Measurements from ENCODE around the gene DIAPH1.

DIAPH1 gene

GRCh38 chr5:141506381-141507155 lies 112.2 kb downstream of the DIAPH1 start:
- DNase-seq (ENCODE audit: low read depth), result no peak

GRCh38 chr5:141504216-141504615 lies 114.6 kb downstream of the DIAPH1 start:
- no peak for DNase-seq (ENCODE audit: low read depth)

DNA sequence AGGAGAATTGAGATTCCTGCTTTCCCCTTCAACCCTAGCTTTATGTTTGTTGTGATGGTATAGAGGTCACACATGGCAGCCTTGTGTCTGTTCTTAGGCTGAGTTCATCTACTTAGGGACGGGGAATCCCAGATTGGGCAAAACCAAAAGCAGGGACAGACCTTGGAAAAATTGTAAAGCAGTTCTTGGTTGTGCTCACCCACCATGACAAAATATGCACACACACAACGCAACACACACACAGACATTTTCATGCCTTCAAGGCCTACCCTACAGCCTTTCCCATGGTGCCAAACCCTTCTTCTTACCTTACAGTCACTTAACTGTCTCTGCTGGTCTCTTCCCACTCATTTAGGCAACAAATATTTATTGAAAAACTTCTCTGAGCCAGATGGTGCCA lies 115.1 kb downstream of the DIAPH1 start:
- DNase-seq (ENCODE audit: low read depth), result no peak

DNA sequence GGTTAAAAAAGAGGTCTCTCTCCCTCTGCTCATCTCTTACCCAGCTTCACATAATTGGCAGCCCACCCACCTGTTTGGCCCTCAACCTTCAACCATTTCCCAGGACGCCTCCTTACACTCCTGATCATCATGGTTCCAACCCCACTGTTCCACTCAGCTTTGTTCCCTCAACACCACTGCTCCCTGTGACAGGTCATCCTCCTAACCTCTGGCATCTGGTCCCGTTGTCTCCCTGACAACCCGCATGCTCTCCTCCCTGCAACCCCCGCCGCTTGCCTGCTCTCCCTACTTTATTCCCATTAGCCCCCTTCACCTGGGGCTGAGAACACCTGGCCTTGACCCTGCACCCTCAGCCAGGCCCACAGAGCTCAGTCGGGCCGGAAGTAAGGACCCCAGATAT lies 117.0 kb downstream of the DIAPH1 start:
- DNase-seq (ENCODE audit: low read depth), result no peak

DNA sequence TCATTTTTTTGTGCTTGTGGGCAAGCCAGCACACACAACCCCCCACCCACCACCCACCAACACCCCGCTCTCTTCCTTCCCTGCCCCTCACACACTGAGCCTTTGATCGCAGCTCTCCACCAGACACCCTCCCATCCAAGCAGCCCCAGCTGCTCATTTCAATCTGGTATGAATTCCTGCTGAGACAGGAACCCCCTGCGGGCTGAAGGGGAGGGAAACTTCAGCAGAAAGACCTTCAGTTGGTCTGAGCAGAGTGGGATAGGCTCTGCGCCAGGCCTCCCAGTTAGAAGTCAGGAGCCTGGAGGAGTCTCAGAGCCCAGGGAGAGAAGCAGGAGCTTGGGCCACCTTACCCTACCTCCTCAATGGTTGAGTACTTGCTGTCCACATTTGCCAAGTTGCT lies 122.8 kb downstream of the DIAPH1 start:
- DNase-seq (ENCODE audit: low read depth), result no peak

- no peak for DNase-seq (ENCODE audit: low read depth)
Observed at GRCh38 chr5:141495453-141495811, 123.4 kb downstream of the DIAPH1 start.

DNA sequence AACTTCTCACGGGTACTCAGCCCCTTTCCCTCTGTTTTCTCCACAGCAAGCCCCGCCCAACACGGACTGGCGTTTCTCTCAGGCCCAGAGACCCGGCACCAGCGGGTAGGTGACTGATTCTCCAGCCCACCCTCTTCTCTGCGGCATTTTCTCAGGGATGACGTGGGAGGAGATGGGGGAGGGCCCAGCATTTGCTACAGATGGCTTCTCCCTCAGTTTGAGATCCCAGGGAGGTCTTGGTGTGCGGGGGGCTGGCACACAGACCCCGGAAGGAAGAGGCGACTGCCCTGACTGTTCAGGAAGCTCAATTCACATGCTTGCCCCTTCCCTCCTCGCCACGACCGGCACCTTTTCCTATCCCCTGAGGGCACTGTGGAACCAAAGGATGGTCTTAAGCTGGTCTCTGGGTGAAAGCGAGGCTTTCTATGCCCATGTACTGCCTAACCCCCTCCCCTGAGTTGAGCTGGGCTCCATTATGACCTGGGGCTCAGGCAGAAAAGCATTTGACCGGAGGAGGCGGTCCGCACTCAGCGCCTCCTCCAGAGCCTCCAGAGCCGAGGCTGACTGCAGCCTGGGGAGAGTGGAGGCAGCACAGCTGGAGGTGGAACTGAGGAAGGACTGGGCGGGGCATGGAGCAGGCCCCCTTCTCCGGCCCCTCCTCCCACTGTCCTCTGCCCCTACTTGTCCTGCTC lies 123.9 kb downstream of the DIAPH1 start:
- no peak for DNase-seq (ENCODE audit: low read depth)

DNA sequence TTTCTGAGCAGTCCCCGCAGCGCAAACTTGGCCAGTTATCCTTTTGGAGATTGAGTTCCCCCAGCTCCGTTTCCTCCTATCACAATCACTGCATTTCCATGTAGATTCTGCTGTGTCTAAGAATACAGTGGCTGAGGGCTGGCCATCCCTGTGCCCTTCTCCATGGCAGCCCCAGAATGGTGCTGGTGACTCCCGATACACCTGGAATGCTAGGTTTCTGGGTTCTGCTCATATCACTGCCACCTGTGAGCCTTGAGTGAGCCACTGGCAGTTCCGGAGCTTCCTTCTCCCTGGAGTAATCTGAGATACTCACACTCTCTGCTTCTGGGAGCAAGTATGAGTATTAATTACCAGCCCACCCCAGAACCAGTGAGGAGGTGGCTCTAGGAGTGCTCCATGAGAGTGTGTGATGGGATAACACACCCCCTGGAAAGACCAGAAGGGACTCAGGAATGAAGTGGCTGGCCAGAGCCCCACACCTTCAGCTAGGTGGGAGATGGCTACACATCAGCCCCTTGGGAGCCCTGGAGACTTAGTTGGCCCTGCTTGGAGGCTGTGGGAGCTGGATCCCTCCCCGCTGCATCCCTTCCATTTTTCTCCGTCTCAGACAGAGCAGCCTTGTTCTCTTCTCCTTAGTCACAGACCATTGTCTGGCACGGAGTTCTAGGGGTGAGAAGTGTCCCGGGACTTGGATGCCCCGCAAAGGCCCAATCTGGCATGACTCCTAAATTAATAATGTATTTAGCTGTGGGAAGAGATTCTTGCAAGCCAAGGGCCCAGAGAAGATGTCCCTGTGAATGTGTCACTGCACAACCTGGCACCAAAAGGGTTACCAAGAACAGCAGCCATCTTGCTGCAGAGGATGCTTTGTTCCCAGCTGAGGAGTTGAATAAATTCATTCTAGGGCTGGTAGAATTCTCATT lies 125.0 kb downstream of the DIAPH1 start:
- DNase-seq (ENCODE audit: low read depth), result no peak

GRCh38 chr5:141492168-141492885 lies 126.5 kb downstream of the DIAPH1 start:
- DNase-seq (ENCODE audit: low read depth), result no peak

DNA sequence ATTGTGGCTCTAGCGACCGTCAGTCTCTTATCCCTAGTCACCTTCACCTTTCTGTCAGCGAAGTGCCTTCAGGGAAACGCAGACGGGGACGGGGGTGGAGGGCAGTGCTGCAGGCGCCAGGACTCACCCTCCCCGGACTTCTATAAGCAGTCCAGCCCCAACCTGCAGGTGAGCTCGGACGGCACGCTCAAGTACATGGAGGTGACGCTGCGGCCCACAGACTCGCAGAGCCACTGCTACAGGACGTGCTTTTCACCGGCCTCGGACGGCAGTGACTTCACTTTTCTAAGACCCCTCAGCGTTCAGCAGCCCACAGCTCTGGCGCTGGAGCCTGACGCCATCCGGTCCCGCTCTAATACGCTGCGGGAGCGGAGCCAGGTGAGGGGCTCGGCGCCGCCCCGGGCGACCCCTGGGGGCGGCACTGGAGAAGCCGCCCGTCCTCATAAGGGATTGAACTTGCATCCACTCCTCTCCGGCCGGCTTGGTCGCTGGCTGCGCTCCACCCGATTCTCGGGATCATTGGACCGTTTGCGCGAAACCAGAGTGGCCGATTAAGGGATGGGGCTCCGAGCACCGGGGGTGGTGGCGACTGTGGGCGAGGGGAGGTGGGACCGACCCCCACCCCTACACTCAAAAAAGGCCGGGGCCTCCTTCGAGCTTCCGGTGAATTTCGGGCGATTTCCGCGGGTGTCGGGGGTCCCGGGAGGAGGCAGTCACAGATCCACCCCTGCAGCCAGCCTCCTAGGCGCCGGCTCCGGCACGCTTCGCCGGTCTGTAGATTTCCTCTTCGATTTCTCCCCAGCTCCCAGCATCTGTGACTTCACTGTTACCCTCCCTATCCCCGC lies 127.3 kb downstream of the DIAPH1 start:
- no peak for DNase-seq (ENCODE audit: low read depth)

- DNase-seq (ENCODE audit: low read depth), result no peak
Observed at GRCh38 chr5:141490771-141491170, 128.0 kb downstream of the DIAPH1 start.

DNA sequence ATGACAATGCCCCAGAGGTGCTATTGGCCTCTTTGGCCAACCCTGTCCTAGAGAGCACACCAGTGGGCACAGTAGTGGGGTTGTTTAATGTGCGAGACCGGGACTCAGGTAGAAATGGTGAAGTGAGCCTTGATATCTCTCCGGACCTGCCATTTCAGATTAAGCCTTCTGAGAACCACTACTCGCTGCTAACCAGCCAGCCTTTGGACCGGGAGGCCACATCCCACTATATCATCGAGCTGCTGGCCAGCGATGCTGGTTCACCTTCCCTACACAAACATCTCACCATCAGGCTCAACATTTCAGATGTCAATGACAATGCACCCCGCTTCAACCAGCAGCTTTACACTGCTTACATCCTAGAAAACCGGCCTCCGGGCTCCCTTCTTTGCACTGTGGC lies 128.5 kb downstream of the DIAPH1 start:
- no peak for DNase-seq (ENCODE audit: low read depth)

GRCh38 chr5:141489841-141490240 lies 129.0 kb downstream of the DIAPH1 start:
- DNase-seq (ENCODE audit: low read depth), result no peak

GRCh38 chr5:141488591-141489561 lies 129.9 kb downstream of the DIAPH1 start, which contains the start of gene PCDHGC5:
PCDHGC5 (plus strand) TSS chr5:141489081; CDS start chr5:141489241, 160 bp downstream.
- DNase-seq (ENCODE audit: low read depth), result no peak

GRCh38 chr5:141487131-141487530 lies 131.7 kb downstream of the DIAPH1 start:
- DNase-seq (ENCODE audit: low read depth), result no peak

GRCh38 chr5:141486091-141486490 lies 132.7 kb downstream of the DIAPH1 start:
- no peak for DNase-seq (ENCODE audit: low read depth)

DNA sequence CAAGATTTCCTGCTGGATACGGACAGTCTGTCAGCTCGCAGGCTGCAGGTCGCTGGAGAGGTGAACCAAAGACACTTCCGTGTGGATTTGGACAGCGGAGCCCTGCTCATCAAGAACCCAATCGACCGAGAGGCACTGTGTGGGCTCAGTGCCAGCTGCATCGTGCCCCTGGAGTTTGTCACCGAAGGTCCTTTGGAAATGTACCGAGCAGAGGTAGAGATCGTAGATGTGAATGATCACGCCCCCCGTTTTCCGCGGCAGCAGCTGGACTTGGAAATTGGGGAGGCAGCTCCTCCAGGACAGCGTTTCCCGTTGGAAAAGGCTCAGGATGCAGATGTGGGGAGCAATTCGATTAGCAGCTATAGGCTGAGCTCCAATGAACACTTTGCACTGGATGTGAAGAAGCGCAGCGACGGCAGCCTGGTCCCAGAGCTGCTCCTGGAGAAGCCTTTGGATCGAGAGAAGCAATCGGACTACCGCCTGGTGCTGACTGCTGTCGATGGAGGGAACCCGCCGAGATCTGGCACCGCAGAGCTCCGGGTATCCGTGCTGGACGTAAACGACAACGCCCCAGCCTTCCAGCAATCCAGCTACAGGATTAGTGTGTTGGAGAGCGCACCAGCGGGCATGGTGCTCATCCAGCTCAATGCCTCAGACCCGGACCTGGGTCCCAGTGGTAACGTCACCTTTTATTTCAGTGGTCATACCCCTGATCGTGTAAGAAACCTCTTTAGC lies 133.3 kb downstream of the DIAPH1 start:
- no peak for DNase-seq (ENCODE audit: low read depth)

GRCh38 chr5:141484641-141485311 lies 134.0 kb downstream of the DIAPH1 start, which contains the start of gene PCDHGC4:
PCDHGC4 (plus strand) TSS chr5:141485030; CDS start chr5:141485174, 144 bp downstream.
- no peak for DNase-seq (ENCODE audit: low read depth)
